NB4 (cell line): ENCODE data around the gene JAM3.

ENCODE experiments used
- DNase-seq: peaks from one replicate; pipeline ENCODE4 v3.0.0; 2010; ENCODE audit warnings: low read depth
- H3K4me3 ChIP-seq: one replicate; pipeline ENCODE4 v1.5.1; 2011; ENCODE audit warnings: mild to moderate bottlenecking, low read depth, low read length, moderate library complexity
- CTCF ChIP-seq: IDR thresholded peaks from one replicate; pipeline ENCODE4 v1.5.1; 2012; ENCODE audit warnings: low read depth, low read length
- MAX ChIP-seq: IDR thresholded peaks from 2 replicates; pipeline ENCODE4 v1.6.1; 2011; ENCODE audit warnings: low read depth, low read length
- MYC ChIP-seq: IDR thresholded peaks from 2 replicates; pipeline ENCODE4 v1.6.1; 2011; ENCODE audit warnings: low read depth, low read length
- POLR2A ChIP-seq: IDR thresholded peaks from 2 replicates; pipeline ENCODE4 v1.6.1; 2011; ENCODE audit warnings: mild to moderate bottlenecking; ENCODE audit not compliant: insufficient read length; ENCODE audit errors: extremely low read depth

JAM3 gene

GRCh38 chr11:134196756-134197155, 127.9 kb downstream of the JAM3 start:
- DNase-seq: no peak
- no peak for TF ChIP-seq MYC
- TF ChIP-seq CTCF: no peak
- no peak overlapping the region for H3K4me3 ChIP-seq

- no peak overlapping the region for H3K4me3 ChIP-seq
- DNase-seq: no peak
- no peak for TF ChIP-seq MAX
These were observed 130.7 kb downstream of the JAM3 start for GRCh38 chr11:134199531-134199930.

- TF ChIP-seq MYC: no peak
- no peak for TF ChIP-seq MAX
- TF ChIP-seq POLR2A: no peak
- TF ChIP-seq CTCF: no peak
- no peak for DNase-seq
- H3K4me3 ChIP-seq: no peak overlapping the region
These were observed 131.8 kb downstream of the JAM3 start for GRCh38 chr11:134200688-134201087.
